Neutrophil (primary cell): ENCODE data around the gene PPTC7.
A peak's percentile ranks its signal among the peaks of the same experiment; 100 is the strongest.

Experiments used
- H3K27ac ChIP-seq: fragments of 200-600 bp; sonication (generic); 2 replicates; pipeline ENCODE4 v1.5.1; 2016; ENCODE audit warnings: mild to moderate bottlenecking, moderate library complexity
- H3K27me3 ChIP-seq: fragments of 200-600 bp; sonication (generic); 2 replicates; pipeline ENCODE4 v1.6.0; 2016; ENCODE audit warnings: mild to moderate bottlenecking
- H3K36me3 ChIP-seq: fragments of 200-600 bp; sonication (generic); 2 replicates; pipeline ENCODE4 v1.5.1; 2017
- H3K4me1 ChIP-seq, 2 experiments: fragments of 200-600 bp in 1 of 2; sonication (generic) in 1 of 2; 1 replicate in 1 of 2; 2 replicates in 1 of 2; pipeline versions ENCODE4 v1.5.1 to v1.6.1; 2013 to 2016; ENCODE audit warnings: low read depth in 1 of 2, low read length in 1 of 2, mild to moderate bottlenecking in 1 of 2, moderate library complexity in 1 of 2; ENCODE audit not compliant: control insufficient read depth in 1 of 2, insufficient read depth in 1 of 2
- H3K4me3 ChIP-seq, 2 experiments: fragments of 200-600 bp in 1 of 2; sonication (generic) in 1 of 2; 1 replicate in 1 of 2; 2 replicates in 1 of 2; pipeline ENCODE4 v1.5.1; 2013 to 2016; ENCODE audit warnings: low read depth in 1 of 2, low read length in 1 of 2, mild to moderate bottlenecking in 1 of 2, moderate library complexity in 1 of 2
- H3K9me3 ChIP-seq: fragments of 200-600 bp; sonication (generic); 2 replicates; pipeline ENCODE4 v1.5.1; 2016
- CTCF ChIP-seq: fragments of 200-600 bp; sonication (generic); IDR thresholded peaks from 2 replicates; pipeline ENCODE4 v1.5.1; 2016; ENCODE audit warnings: antibody characterized with exemption

The PPTC7 gene

GRCh38 chr12:110501752-110502738 lies 81.1 kb downstream of the PPTC7 start, which contains the start of the genes RAD9B and VPS29:
Gene RAD9B (plus strand): TSS chr12:110502331. CDS start chr12:110502338, 7 bp downstream.
Gene VPS29 (minus strand): TSS chr12:110502111. CDS start chr12:110502051, 60 bp downstream.
- peak within 1 kb of the TSS; percentile 80 to 96 for H3K4me3 ChIP-seq
- H3K27me3 ChIP-seq, result no peaks in the 10 kb centered on the region
- no peaks in the 10 kb centered on the region for H3K36me3 ChIP-seq
- H3K4me1 ChIP-seq, result peaks cover 45 to 46% of the 10 kb centered on the region in 2 experiments
- H3K9me3 ChIP-seq, result no peaks in the 10 kb centered on the region
- peak within 1 kb of the TSS; percentile 92 for H3K27ac ChIP-seq
- peak; percentile 44 for TF ChIP-seq CTCF

GRCh38 chr12:110501399-110501751 lies 81.7 kb downstream of the PPTC7 start:
- peaks cover 45 to 46% of the 10 kb centered on the region in 2 experiments for H3K4me1 ChIP-seq
- no peaks in the 10 kb centered on the region for H3K36me3 ChIP-seq
- H3K9me3 ChIP-seq, result no peaks in the 10 kb centered on the region
- H3K27me3 ChIP-seq, result no peaks in the 10 kb centered on the region
- H3K4me3 ChIP-seq, result peak overlapping the region; percentile 80 to 96
- peak overlapping the region; percentile 92 for H3K27ac ChIP-seq
- TF ChIP-seq CTCF, result no peak

- H3K4me1 ChIP-seq, result peaks cover 45 to 46% of the 10 kb centered on the region in 2 experiments
- H3K27ac ChIP-seq, result peak overlapping the region; percentile 92
- TF ChIP-seq CTCF, result no peak
- peaks cover 19% of the 10 kb centered on the region for H3K36me3 ChIP-seq
- H3K9me3 ChIP-seq, result no peaks in the 10 kb centered on the region
- H3K4me3 ChIP-seq, result no peak overlapping the region
- no peaks in the 10 kb centered on the region for H3K27me3 ChIP-seq
These were observed 84.0 kb downstream of the PPTC7 start for GRCh38 chr12:110498984-110499706.
